C4-2B (cell line): ENCODE results near the gene SLC22A4.

ENCODE experiments used
- H3K27ac ChIP-seq: fragments of 450-650 bp; 2 replicates; pipeline ENCODE4 v1.5.1; 2017
- CTCF ChIP-seq: fragments of 450-650 bp; conservative IDR thresholded peaks from 2 replicates; pipeline ENCODE4 v1.5.1; 2017; ENCODE audit warnings: mild to moderate bottlenecking
- ZFX ChIP-seq: fragments of 450-650 bp; IDR thresholded peaks from 2 replicates; pipeline ENCODE4 v1.6.1; 2017

The SLC22A4 gene

GRCh38 chr5:132365213-132365612 lies 71.0 kb downstream of the SLC22A4 start:
- no peak overlapping the region for H3K27ac ChIP-seq
- no peak for TF ChIP-seq CTCF
- no peak for TF ChIP-seq ZFX

- TF ChIP-seq CTCF (no peak), ZFX (no peak)
- H3K27ac ChIP-seq = no peak overlapping the region
Observed at GRCh38 chr5:132368186-132368585, 74.0 kb downstream of the SLC22A4 start.

- H3K27ac ChIP-seq = peak overlapping the region; percentile 82
- TF ChIP-seq CTCF (no peak), ZFX (no peak)
Observed at GRCh38 chr5:132369007-132369473, 74.8 kb downstream of the SLC22A4 start.

GRCh38 chr5:132369474-132370180 lies 75.4 kb downstream of the SLC22A4 start, which contains the start of gene SLC22A5:
Gene SLC22A5 (plus strand): TSS chr5:132369710. CDS start chr5:132369973, 263 bp downstream.
- peak; percentile 99 for TF ChIP-seq ZFX
- no peak for TF ChIP-seq CTCF
- H3K27ac ChIP-seq = peak within 1 kb of the TSS; percentile 82

- TF ChIP-seq CTCF = no peak
- no peak for TF ChIP-seq ZFX
- peak overlapping the region; percentile 82 for H3K27ac ChIP-seq
Observed at GRCh38 chr5:132370181-132370970, 76.2 kb downstream of the SLC22A4 start.

- H3K27ac ChIP-seq = peak overlapping the region; percentile 82
- TF ChIP-seq CTCF (no peak), ZFX (no peak)
Observed at GRCh38 chr5:132370971-132371602, 76.9 kb downstream of the SLC22A4 start.
